Activated T-helper 9 cell treated with anti-CD3 and anti-CD28 coated beads, Interleukin-2, amount 50 U/mL, for 16 hours (primary cell): ENCODE results near the gene PALD1.

Experiments used
- DNase-seq: peaks from one replicate; pipeline ENCODE4 v3.0.0-alpha.2; 2020; ENCODE audit warnings: low read depth

PALD1 gene

DNA sequence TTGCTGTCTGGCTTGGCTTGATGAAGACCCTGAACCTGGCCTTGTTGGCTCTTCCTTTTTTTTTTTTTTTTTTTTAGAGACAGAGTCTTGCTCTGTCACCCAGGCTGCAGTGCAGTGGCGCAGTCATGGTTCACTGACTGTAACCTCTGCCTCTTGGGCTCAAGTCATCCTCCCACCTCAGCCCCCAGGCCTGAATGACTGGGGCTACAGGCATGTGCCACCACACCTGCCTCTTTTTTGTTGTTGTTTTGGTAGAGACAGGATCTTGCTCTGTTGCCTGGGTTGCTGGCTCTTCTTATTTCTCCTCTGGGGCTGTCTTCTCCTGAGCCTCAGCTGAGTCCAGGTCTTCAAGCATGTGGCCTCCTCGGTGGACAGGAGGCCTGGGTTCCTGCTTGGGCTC is 79.3 kb downstream of the PALD1 start:
- DNase-seq, result no peak

DNA sequence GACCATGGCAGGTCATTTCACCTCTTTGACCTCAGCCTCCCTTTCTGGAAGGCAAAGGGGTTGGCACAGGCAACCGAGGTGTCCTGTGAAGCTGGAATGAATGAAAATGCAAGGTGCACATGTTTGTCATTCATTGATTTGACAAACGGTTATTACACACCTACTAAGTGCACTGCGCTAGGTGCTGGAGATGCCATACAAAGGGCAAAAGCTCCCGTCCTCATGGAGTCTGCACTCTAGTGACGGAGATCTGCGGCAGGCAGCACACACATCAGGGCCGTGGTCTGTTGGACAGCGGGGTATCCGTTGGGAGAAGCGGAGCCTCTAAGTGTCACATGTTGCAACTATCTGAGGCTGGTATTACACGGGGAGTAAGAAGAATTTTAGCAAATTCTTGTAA is 79.7 kb downstream of the PALD1 start:
- no peak for DNase-seq

DNA sequence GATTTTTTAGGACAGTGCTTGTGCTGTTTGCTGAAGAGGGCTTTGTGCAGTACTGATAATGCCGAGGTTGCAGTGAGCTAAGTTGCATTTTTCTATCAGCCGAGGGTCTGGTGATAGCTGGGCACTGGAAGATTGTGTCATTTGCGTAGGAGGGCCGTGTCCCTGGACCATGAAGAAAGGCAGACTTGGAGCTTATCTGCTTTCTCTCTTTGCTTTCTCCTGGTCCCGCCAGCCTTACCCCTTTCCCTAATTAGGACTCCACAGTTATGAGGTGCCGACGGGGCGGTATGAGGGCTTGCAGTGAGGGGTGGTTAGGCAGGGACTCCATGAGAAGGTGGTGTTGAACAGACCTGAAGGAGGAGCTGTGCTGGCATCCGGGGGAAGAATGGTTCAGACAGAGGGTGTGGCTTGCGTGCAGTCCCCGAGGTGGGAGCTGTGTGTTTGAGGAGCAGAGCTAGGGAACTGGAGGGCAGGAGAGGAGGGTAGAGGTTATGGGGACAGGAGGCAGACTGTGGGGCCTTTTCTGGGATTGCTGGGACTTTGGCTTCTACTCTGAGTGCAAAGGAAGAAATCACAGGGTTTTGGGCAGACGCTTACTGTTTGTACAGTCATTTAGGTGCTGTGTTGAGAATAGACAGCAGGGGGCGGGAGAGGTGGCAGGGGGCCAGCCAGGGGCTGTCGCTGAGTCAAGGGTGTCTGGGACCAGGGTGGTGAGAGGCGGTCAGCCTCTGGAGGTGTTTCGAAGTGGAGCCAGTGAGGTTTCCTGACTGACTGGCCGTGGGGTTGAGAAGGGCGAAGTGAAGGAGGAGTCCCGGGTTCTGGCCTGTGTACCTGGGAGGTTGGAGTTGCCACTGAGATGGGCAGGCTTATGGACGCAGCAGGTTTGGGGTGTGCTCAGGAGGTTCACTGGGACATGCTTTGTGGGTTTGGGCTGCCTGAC is 80.6 kb downstream of the PALD1 start:
- peak; percentile 22 for DNase-seq

DNA sequence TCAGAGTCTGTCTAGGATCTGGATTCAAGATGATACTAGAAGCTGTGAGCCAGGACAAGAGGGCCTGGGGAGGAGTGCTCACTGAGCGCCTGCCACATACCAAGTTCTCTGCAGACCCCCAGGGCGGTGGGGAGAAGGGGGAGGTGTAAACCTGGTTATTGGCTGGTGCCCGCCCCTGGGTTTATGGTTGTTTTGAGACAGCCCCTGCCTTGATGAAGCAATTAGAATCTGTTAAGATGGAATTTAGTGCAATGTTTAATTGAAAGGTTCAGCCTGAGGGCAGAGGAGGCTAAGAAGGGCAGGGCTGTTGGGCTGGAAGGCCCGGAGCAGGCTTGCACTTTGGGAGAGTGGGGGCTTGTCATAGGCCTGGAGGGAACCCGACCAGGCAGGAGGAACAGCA is 81.3 kb downstream of the PALD1 start:
- DNase-seq, result no peak

DNA sequence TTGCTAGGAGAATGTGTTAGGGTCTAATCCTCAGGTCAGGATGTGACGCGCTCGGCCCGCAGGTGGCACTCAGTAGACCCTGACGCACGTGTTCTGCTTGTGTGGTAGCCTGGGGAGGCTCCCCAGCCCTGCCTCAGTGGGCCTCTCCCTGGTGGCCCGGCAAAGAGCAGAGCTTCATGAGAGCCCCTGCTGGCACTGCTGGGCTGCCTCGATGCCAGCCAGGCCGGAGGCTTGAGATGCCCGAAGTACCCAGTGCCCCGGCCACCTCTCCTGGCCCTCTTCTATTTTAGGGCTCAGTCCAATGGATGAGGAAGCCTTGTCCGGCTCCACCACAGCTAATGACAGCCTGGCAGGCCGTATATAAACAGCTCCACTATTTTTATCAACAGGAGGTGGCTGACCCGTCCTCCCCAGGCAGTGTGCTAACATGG is 82.0 kb downstream of the PALD1 start:
- no peak for DNase-seq

DNA sequence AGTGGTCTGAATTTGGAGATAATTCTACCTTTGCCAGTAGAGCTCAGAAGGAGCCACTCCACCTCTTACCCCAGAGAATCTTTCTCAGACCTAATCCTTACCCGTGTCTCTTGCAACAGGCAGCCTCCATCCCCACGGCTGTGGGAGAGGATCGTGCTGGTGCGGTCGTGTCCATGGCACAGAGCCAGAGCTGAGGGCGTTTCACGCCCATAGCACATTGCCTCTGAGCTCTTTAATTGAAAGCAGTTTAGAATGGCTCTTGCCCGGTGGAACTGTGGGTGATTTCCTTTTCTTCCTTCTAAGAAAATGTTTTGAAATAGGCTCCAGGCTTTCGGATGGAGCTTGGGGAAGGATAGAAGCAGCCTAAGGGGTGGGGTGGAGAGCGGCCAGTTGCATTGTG is 82.5 kb downstream of the PALD1 start:
- no peak for DNase-seq

DNA sequence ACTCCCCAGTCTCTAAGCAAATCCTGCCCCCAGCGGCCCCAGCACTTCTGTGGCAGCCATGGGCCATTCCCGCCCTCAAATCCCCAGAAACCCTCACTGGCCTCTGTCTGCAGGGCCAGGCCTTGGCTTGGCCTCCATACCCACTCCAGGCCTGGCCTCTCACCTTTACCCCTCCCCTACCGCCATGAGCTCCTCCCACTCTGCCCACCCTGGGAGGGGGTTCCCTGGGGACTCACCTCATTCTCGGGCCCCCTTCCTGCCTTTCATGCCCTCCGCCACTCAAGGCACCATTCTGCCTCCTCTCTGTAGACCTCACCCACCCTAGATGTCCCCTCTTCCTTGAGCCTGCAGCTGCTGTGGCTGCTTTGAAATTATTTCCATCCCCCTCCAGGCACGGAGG is 83.0 kb downstream of the PALD1 start:
- DNase-seq, result no peak

DNA sequence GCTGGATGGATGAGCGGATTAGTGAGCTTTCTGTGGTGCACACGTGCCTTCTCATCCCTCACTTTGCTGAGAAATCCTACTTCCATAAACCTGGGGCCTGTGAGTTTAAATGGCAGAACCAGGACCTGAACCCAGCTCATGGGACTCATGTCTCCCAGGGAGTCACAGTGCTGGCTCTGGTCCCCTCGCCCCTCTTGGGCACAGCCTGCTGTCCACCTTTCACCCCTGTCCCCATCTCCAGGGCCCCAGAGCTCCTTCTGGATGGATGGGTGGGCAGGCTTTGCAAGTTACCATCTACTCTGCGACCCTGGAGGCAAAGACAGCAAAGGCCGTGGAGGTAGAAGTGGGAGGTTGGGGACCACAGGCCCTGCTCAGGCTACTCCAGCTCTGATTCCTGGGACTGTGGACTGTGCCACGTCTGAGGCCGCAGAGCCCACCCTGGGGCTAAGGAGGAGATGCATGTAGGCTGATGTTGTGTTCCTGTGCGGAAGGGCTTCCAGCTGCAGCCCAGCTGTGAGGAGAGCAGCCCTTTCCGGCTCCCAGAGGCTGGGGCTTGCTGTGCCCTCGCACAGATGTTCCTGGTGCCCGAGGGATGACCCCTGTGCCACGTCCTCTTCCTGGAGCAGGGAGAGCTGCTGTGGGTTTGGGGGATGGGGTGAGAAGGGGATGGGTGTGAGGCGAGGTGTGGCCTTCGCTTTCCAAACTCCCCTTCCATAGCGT is 83.6 kb downstream of the PALD1 start:
- DNase-seq, result no peak

DNA sequence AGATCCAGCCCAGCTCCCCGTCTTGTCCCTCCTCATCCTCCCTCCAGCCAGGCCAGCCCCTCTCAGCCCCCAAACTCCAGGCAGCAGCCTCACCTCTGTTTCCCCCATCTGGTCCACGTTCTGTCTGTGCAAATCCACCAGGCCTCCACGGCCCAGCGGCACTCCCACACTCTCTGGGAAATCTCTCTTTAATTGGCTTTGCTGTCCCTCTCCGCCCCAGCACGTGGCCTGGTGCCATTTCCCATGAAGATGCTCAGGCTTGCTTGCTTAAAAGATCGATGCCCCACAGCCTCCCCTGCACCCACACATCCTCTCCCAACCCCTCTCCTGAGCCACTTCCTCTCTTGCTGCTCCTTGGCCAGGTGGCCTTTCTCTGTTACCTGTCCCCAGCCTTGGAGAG is 84.7 kb downstream of the PALD1 start:
- no peak for DNase-seq

DNA sequence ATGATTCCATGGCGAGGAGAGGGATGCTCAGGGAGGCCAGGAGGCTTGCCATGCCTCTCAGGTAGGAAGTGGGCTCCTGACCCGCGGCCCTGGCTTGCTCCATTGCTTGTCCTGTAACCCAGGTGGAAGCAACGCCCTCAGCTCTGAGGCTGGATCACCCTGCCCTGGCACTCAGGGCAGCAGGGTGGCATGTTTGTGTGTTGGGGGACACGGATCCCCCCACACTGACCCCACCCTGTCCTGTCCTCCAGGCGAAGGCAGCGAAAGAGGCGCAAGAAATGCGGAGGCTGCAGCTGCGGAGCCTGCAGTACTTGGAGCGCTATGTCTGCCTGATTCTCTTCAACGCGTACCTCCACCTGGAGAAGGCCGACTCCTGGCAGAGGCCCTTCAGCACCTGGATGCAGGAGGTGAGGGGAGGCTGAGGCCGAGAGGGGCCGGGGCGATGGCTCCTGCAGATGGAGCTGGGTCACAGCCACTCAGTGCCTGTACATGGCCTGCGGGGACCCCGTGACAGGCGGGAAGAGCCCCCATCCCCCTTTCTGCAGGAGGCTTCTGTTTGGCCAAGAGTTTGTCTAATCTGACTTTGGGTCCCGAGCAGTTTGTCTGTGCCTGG is 85.7 kb downstream of the PALD1 start:
- DNase-seq, result no peak

DNA sequence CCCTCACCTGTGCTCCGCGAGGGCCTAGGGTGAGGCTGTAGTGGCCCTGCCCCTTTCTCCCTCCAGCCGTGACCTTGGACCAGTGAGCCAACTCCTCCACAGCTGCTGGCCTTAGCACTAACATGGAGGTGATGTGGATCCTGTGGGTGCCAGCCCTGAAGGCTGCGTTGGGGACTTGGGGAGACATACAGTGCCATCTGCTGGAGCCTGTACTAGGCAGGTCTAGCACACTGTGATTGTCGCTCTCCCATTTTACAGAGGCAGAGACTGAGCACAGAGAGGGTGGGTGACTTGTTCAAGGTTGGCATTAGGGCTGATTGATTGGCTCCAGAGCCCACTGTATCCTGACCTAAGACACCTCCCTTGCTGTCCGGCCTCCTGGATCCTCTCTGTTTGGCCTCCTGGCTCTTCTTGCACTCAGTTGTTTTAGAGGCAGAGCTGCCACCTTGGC is 86.4 kb downstream of the PALD1 start:
- no peak for DNase-seq

DNA sequence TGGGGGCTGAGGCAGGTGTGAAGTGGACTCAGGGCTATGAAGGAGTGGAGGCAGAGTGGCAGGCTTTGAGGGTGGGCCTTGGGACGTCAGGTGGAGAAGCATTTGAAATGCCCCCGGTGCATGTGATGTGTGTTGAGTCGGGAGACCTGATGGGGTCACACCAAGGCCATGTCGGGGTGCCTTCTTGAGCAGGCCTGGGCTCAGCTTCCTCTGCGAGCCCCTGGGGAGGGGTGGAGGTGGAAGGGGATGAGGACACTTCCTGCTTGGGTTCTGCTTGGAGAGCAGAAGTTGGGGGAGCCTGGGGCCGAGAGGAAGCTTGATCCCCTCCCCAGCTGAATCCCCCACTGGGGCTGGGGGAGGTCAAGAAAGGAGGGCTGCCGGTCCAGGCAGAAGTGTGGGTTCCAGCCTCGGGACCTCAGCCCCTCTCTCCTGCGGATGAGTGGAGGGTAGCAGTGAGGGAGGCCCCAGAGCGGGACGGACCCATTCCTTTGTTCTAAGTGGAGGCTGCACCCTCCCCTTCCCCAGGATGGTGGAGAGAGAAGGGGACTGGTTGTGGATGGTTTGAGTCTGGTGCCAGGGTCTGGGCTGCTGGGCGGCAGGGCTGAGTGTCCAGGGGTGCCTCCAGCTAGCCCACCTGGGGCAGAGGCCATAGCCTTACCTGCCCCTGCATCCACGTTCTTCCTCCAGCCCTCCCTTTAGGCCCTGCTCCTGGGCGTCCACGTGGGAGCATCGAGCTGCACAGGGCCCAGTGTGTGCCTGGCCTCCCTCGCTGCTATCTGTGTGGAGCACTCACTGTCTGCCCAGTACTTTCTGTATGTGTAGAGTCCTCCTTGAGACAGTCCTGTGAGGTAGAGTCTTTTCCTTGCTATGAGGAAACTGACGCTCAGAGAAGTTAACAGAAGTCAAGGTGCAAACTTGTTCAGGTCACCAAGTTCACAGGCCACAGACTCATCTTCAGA is 87.3 kb downstream of the PALD1 start:
- no peak for DNase-seq

DNA sequence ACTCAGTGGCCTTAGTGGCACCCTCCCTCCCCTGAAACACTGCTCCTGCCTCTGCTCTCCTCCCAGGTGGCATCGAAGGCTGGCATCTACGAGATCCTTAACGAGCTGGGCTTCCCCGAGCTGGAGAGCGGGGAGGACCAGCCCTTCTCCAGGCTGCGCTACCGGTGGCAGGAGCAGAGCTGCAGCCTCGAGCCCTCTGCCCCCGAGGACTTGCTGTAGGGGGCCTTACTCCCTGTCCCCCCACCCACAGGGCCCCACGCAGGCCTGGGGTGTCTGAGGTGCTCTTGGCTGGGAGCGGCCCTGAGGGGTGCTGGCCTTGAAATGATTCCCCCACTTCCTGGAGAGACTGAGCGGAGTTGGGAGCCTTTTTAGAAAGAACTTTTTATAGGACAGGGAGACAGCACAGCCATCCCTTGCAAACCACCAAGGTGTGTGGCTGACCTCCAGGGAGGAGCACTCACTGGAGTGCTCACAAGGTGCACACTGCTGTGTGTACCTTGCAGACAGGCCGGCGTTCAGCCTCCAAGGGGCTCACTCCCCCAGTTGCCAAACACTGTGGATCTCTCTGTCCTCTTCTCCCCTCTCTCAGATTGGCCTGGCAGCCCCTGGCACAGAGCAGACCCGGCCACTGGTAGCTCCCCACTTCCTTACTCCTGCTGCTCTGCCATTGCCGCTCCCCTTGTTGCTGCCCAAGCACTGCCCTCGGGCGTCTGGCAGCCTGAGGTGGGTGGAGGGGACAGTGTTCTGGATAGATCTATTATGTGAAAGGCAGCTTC is 88.1 kb downstream of the PALD1 start:
- no peak for DNase-seq

DNA sequence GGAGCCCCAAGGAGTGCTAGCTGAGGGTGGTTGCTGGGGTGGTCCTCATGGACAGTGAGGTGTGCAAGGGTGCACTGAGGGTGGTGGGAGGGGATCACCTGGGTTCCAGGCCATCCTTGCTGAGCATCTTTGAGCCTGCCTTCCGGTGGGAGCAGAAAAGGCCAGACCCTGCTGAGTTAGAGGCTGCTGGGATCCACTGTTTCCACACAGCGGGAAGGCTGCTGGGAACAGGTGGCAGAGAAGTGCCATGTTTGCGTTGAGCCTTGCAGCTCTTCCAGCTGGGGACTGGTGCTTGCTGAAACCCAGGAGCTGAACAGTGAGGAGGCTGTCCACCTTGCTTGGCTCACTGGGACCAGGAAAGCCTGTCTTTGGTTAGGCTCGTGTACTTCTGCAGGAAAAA is 89.0 kb downstream of the PALD1 start:
- DNase-seq, result no peak

DNA sequence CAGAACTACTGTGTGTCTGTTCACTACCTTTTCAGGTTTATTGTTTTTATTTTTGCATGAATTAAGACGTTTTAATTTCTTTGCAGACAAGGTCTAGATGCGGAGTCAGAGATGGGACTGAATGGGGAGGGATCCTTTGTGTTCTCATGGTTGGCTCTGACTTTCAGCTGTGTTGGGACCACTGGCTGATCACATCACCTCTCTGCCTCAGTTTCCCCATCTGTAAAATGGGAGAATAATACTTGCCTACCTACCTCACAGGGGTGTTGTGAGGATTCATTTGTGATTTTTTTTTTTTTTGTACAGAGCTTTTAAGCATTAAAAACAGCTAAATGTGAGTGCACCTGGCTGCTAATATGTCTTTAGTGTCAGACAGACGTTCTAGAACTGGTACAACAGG is 89.5 kb downstream of the PALD1 start:
- DNase-seq, result no peak

DNA sequence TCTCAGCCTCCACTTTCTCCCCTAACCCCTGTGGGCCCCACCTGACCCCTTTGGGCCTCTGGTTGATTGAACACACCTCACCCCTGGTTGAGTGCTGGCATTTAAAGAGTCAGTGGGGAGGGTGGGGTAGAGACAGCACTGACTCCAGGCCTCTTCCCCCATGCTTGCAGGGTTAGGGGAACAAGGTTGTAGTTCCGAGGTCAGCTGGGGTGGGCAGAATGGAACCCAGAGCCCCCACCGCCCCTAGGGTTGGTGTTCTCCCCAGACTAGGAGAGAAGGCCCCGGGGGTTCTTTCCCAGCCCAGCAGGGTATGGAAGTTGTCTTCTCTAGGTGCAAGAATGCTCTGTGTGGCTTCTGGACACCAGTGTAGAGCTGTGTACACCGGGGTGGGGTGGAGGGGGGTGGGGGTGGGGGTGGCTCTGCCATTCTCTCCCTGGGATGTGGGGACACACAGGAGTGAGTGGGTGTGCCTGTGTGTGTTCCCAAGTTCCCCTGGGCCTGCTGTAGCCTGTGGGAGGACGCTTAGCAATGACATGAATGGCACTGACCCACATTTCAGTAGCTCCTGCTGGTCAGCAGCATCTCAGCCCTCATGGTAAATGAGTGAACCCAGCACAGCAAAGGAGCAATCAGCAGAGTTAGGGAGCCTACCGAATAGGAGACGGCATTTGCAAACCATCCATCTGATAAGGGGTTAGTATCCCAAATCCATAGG is 90.4 kb downstream of the PALD1 start:
- no peak for DNase-seq

DNA sequence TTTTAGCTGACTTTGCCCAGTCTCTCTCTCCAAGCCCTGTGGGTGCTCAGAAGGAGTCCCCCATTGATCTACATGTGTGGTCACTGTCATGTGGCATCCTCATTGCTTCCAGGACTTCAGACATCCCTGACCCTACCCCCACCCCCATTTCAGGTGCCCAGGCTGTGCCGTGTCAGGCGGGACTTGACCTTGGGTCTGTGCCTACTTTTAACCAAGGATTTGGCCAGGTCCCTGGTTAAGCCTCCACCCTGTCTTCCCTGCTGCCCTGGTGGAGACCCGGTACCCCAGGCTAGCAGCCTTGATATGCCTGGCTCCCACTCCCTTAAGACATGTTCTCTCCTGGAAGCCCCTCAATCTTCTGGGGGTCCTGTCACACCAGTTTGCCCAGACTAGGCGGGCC is 92.7 kb downstream of the PALD1 start:
- DNase-seq, result no peak

DNA sequence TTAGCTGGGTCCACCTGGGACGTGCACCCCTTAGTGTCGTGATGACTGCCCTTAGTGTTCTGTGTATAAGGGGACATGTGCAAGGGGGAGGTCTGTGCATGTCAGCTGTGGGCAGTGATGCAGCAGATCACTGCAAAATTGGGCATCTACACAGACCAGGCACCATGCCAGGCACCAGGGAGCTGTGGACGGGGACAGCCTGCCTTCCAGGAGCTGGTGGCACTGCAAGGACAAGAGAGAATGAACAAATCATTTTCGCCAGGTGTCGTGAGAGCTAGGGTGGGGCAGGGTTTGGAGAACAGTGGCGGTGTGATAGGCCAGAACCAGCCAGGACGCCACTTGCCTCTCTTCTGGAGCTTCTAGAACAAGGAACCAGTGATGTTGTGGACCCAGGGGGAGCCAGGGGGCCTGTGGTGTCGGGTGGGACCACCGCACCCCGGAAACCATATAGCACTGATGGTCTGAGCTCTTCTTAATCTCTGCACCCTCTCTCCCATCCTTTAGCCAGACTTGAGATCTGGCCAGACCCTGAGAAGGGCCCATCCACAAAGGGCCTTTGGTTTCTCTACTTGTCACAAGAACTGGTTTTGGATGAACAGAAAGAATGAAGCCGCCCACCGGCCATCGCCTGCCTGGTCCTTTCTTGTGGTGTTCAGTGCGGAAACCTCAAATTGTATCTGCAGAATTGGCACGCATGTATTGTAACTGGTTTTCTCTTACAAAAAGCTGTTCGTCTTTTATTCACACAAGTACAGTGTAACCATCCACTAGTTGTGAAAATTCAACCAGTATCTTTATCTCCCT is 93.3 kb downstream of the PALD1 start:
- DNase-seq, result no peak
